A549 (cell line): Measurements from ENCODE around the gene SHROOM4. TPM values are rescaled to one million over a fixed set of nuclear protein-coding genes. Genes with fewer than 3 reads are reported as not detected.

Experiments used
- ATAC-seq, 2 experiments: fragments of 200-7000 bp in 1 of 2; fragments of >200 bp in 1 of 2; cut with Nextera tagmentation in 1 of 2; cut with Tn5 transposase in 1 of 2; 3 replicates each; pipeline versions ENCODE4 v1.8.0 to v1.9.1; 2018 to 2020; ENCODE audit warnings: mild to moderate bottlenecking in 1 of 2, moderate library complexity in 1 of 2
- CTCF ChIA-PET: fragments of 300-600 bp; sonication (Branson Sonifier 250); formaldehyde crosslinking; extraction: SDS; loops from one replicate; lab custom pipeline; 2021; ENCODE audit warnings: antibody characterized with exemption, inconsistent platforms; lab: Yijun Ruan, JAX
- POLR2A ChIA-PET: fragments of 350-600 bp; formaldehyde crosslinking; extraction: SDS; loops from one replicate; lab custom pipeline; 2021; ENCODE audit warnings: antibody characterized with exemption, inconsistent platforms; lab: Yijun Ruan, JAX
- DNase-seq, 2 experiments: peaks; one replicate each; pipeline versions ENCODE4 v3.0.0 to v3.0.0-alpha.2; 2011 to 2016; ENCODE audit warnings: low read depth in 1 of 2, low spot score in 1 of 2
- FAIRE-seq: peaks from 2 replicates; lab custom pipeline; 2011; peaks lifted over from hg19 to GRCh38; lab: Jason Lieb, UNC
- H3K27ac ChIP-seq, 2 experiments: fragments of >200 bp; sonication (Bioruptor Twin); formaldehyde crosslinking; 3 replicates each; pipeline ENCODE4 v1.5.1; 2016 to 2017
- H3K4me1 ChIP-seq: fragments of >200 bp; sonication (Bioruptor Twin); formaldehyde crosslinking; 3 replicates; pipeline ENCODE4 v1.6.1; 2016
- H3K4me2 ChIP-seq: fragments of >200 bp; sonication (Bioruptor Twin); formaldehyde crosslinking; 3 replicates; pipeline ENCODE4 v1.6.1; 2016
- H3K4me3 ChIP-seq: fragments of >200 bp; sonication (Bioruptor Twin); formaldehyde crosslinking; 3 replicates; pipeline ENCODE4 v1.5.1; 2016
- H3K9me3 ChIP-seq: fragments of >200 bp; sonication (Bioruptor Twin); formaldehyde crosslinking; 3 replicates; pipeline ENCODE4 v1.6.1; 2016
- CBX2 ChIP-seq: fragments of 200-600 bp; sonication (generic); IDR thresholded peaks from 2 replicates; pipeline ENCODE4 v1.6.1; 2016; ENCODE audit warnings: low read depth, mild to moderate bottlenecking, borderline replicate concordance
- CBX8 ChIP-seq: fragments of 200-600 bp; sonication (generic); IDR thresholded peaks from 2 replicates; pipeline ENCODE4 v1.6.1; 2016
- CHD4 ChIP-seq: fragments of 200-600 bp; sonication (generic); IDR thresholded peaks from 2 replicates; pipeline ENCODE4 v1.6.1; 2016; ENCODE audit warnings: antibody characterized with exemption, mild to moderate bottlenecking, borderline replicate concordance
- EHF ChIP-seq: fragments of 250-450 bp; sonication (Bioruptor Pico); IDR thresholded peaks from 2 replicates; pipeline ENCODE4 v1.5.0; 2020; ENCODE audit warnings: mild to moderate bottlenecking
- EHMT2 ChIP-seq: fragments of 200-600 bp; sonication (generic); IDR thresholded peaks from 2 replicates; pipeline ENCODE4 v1.6.1; 2016; ENCODE audit warnings: antibody characterized with exemption, low read depth, mild to moderate bottlenecking, moderate library complexity
- FOSB ChIP-seq: fragments of 250-450 bp; sonication (Bioruptor Pico); IDR thresholded peaks from 2 replicates; pipeline ENCODE4 v1.5.0; 2020; ENCODE audit warnings: mild to moderate bottlenecking, moderate library complexity
- FOXS1 ChIP-seq: fragments of 250-450 bp; sonication (Bioruptor Pico); IDR thresholded peaks from 2 replicates; pipeline ENCODE4 v1.5.0; 2020; ENCODE audit warnings: mild to moderate bottlenecking, moderate library complexity
- GATA3 ChIP-seq: IDR thresholded peaks from 2 replicates; pipeline ENCODE4 v1.6.1; 2012; ENCODE audit warnings: borderline replicate concordance
- HOXB5 ChIP-seq: fragments of 250-450 bp; sonication (Bioruptor Pico); IDR thresholded peaks from 2 replicates; pipeline ENCODE4 v1.5.0; 2020; ENCODE audit warnings: mild to moderate bottlenecking, moderate library complexity
- JUN ChIP-seq, 2 experiments: fragments of >200 bp; sonication (Bioruptor Twin); formaldehyde crosslinking; IDR thresholded peaks; 2 replicates in 1 of 2; 3 replicates in 1 of 2; pipeline ENCODE4 v1.6.1; 2016 to 2017
- KDM1A ChIP-seq: fragments of 200-600 bp; sonication (generic); IDR thresholded peaks from 2 replicates; pipeline ENCODE4 v1.6.1; 2016; ENCODE audit warnings: low read depth, mild to moderate bottlenecking
- MYC ChIP-seq: IDR thresholded peaks from 2 replicates; pipeline ENCODE4 v1.6.1; 2012; ENCODE audit warnings: mild to moderate bottlenecking, inconsistent platforms, low read length, improper control_type of control experiment, borderline replicate concordance
- NFE2L2 ChIP-seq: fragments of 150-350 bp; conservative IDR thresholded peaks from 2 replicates; pipeline ENCODE4 v1.6.1; 2014; ENCODE audit warnings: low read length
- NR3C1 ChIP-seq: fragments of >200 bp; sonication (Bioruptor Twin); formaldehyde crosslinking; IDR thresholded peaks from 3 replicates; pipeline ENCODE4 v1.6.1; 2017
- PHF8 ChIP-seq: fragments of 200-600 bp; sonication (generic); IDR thresholded peaks from 2 replicates; pipeline ENCODE4 v1.6.1; 2016; ENCODE audit warnings: low read depth, mild to moderate bottlenecking, antibody characterized with exemption, moderate library complexity, borderline replicate concordance
- POLR2AphosphoS2 ChIP-seq: conservative IDR thresholded peaks from 2 replicates; pipeline ENCODE4 v1.6.1; 2012; ENCODE audit warnings: low read length, improper control_type of control experiment, inconsistent platforms
- RAD21 ChIP-seq, 2 experiments: fragments of >200 bp in 1 of 2; sonication (Bioruptor Twin) in 1 of 2; formaldehyde crosslinking in 1 of 2; IDR thresholded peaks in 1 of 2; conservative IDR thresholded peaks in 1 of 2; 2 replicates in 1 of 2; 3 replicates in 1 of 2; pipeline ENCODE4 v1.6.1; 2012 to 2018; ENCODE audit warnings: inconsistent platforms in 1 of 2
- RFX5 ChIP-seq: fragments of 450-650 bp; IDR thresholded peaks from 2 replicates; pipeline ENCODE4 v1.7.1; 2014; ENCODE audit warnings: antibody characterized with exemption, mild to moderate bottlenecking, moderate library complexity
- SMC3 ChIP-seq: fragments of >200 bp; sonication (Bioruptor Twin); formaldehyde crosslinking; IDR thresholded peaks from 3 replicates; pipeline ENCODE4 v1.6.1; 2018; ENCODE audit warnings: inconsistent platforms
- TFCP2L1 ChIP-seq: fragments of 250-450 bp; sonication (Bioruptor Pico); IDR thresholded peaks from 2 replicates; pipeline ENCODE4 v1.5.0; 2021; ENCODE audit warnings: mild to moderate bottlenecking
- ZFP36 ChIP-seq: fragments of 450-650 bp; IDR thresholded peaks from 2 replicates; pipeline ENCODE4 v1.6.1; 2014; ENCODE audit warnings: borderline replicate concordance; ENCODE audit not compliant: partially characterized antibody
- ZNF302 ChIP-seq: fragments of 250-450 bp; sonication (Bioruptor Pico); IDR thresholded peaks from 2 replicates; pipeline ENCODE4 v1.9.0; 2021; ENCODE audit warnings: inconsistent platforms, mild to moderate bottlenecking, moderate library complexity
- ZSCAN20 ChIP-seq: fragments of 250-450 bp; sonication (Bioruptor Pico); IDR thresholded peaks from 2 replicates; pipeline ENCODE4 v1.8.0; 2022; ENCODE audit warnings: mild to moderate bottlenecking, moderate library complexity
- WGBS: methylation state at CpG from one replicate; pipeline ENCODE4 v1.1.6; 2017; ENCODE audit errors: missing lambda C conversion rate; 5-methylcytosine and 5-hydroxymethylcytosine counted together
- polyA plus RNA-seq, 4 experiments: library from polyadenylated mRNA; depleted of rRNA in 3 of 4; stranded (reverse); fragments of >200 nt; fragmentation: RNase III in 1 of 4; extraction: RNeasy Plus Mini Kit Qiagen cat#74134 plus additional on column Dnase treatment in 1 of 4; gene quantifications; 2 replicates in 3 of 4; 3 replicates in 1 of 4; pipeline ENCODE4 v1.2.3, GENCODE V29; 2011 to 2017
- TF ChIP-seq, protein P1 (sequence below): fragments of >200 bp; sonication (Bioruptor Twin); formaldehyde crosslinking; IDR thresholded peaks from 3 replicates; pipeline ENCODE4 v1.6.1; 2016
- TF ChIP-seq, protein P2 (sequence below): IDR thresholded peaks from 2 replicates; pipeline ENCODE4 v1.6.1; 2012
- TF ChIP-seq, protein P3 (sequence below): IDR thresholded peaks from 2 replicates; pipeline ENCODE4 v1.6.1; 2012
- TF ChIP-seq, protein P4 (sequence below): IDR thresholded peaks from 2 replicates; pipeline ENCODE4 v1.6.1; 2012; ENCODE audit warnings: low read depth, borderline replicate concordance

Gene SHROOM4
- polyA plus RNA-seq, 2 of the 4 experiments (the other 2 are of a cell fraction): not detected

DNA sequence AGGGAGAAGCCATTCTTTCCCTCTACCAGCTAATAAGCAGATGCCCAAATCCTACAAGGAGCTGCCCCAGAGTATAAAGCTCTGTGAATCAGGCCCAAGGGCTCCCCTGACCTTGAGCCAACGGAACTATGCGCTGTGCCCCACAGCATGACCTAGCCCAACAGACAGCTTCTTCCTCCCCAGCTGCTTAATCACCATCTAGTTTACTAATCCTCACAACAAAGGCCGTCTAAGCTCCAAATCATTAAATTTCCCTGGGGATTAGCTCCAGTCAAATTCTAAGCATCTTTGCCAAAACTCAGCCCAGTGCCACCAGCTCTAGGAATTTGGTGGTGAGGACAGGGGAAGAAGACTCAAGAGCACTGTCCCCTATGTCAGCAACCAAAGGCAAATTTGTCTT is 113.1 kb downstream of the SHROOM4 start:
- ATAC-seq: no peak
- Histone ChIP-seq H3K4me3 (no peak overlapping the region), H3K4me2 (no peak overlapping the region)
- no peak for TF ChIP-seq EHF (CRISPR knock-in tag)
- no peak for TF ChIP-seq FOSB
- no peak for TF ChIP-seq PHF8
- TF ChIP-seq GATA3: no peak
- TF ChIP-seq NFE2L2: no peak
- TF ChIP-seq RAD21 (conservative IDR thresholded peaks at IDR 0.05 in 1 of 2, IDR thresholded peaks at IDR 0.05 in 1 of 2): no peak
- TF ChIP-seq ZSCAN20 (CRISPR knock-in tag): no peak
- TF ChIP-seq EHMT2: no peak
- TF ChIP-seq, all 56 proteins: peak for 0
- no peaks in the 10 kb centered on the region for H3K9me3 ChIP-seq
- FAIRE-seq (no peak), DNase-seq (no peak)
- 44% methylated on average over 3 of the region's 3 CpGs for WGBS
- H3K27ac ChIP-seq: no peak overlapping the region
- H3K4me1 ChIP-seq: no peaks in the 10 kb centered on the region
- ChIA-PET POLR2A (no interaction called here), CTCF (no interaction called here)

DNA sequence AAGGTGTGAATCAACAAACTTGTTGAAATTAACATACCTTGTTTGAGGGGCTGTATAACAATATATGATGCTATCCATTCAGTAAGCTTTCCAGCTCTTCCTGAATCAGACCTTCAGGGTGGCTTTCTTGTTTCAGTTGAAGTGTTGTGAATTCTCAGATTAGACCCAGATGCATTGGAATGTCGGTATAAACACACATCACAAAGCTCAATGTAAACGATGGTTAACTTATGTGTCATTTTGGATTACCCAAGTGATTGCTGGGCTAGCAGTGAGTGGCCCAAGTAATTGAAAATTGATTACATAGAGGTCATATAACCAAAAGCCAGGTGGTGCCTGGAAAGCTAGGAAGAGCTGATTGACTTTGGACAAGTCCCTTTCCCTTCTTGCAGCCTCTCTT is 115.0 kb downstream of the SHROOM4 start:
- H3K4me2 ChIP-seq: no peak overlapping the region
- H3K4me3 ChIP-seq: no peak overlapping the region
- POLR2A ChIA-PET: no interaction called here
- FAIRE-seq (no peak), ATAC-seq (no peak), DNase-seq (no peak)
- H3K27ac ChIP-seq: no peak overlapping the region
- no peaks in the 10 kb centered on the region for H3K9me3 ChIP-seq
- 0% methylated on average over 2 of the region's 2 CpGs for WGBS
- CTCF ChIA-PET: interaction anchor here (1.9 kb wide), 1 partner anchor 25 kb away, joined by 3 read pairs; no protein-coding TSS in a partner anchor
- TF ChIP-seq MYC: no peak
- no peak for TF ChIP-seq TFCP2L1 (CRISPR knock-in tag)
- TF ChIP-seq CHD4: no peak
- no peak for TF ChIP-seq ZFP36
- TF ChIP-seq RFX5: no peak
- TF ChIP-seq ZSCAN20 (CRISPR knock-in tag): no peak
- TF ChIP-seq KDM1A: no peak
- no peak for TF ChIP-seq HOXB5
- no peak for TF ChIP-seq JUN (IDR thresholded peaks at IDR 0.05)
- TF ChIP-seq, protein P1, sequence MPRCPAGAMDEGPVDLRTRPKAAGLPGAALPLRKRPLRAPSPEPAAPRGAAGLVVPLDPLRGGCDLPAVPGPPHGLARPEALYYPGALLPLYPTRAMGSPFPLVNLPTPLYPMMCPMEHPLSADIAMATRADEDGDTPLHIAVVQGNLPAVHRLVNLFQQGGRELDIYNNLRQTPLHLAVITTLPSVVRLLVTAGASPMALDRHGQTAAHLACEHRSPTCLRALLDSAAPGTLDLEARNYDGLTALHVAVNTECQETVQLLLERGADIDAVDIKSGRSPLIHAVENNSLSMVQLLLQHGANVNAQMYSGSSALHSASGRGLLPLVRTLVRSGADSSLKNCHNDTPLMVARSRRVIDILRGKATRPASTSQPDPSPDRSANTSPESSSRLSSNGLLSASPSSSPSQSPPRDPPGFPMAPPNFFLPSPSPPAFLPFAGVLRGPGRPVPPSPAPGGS: no peak
- TF ChIP-seq, protein P2, sequence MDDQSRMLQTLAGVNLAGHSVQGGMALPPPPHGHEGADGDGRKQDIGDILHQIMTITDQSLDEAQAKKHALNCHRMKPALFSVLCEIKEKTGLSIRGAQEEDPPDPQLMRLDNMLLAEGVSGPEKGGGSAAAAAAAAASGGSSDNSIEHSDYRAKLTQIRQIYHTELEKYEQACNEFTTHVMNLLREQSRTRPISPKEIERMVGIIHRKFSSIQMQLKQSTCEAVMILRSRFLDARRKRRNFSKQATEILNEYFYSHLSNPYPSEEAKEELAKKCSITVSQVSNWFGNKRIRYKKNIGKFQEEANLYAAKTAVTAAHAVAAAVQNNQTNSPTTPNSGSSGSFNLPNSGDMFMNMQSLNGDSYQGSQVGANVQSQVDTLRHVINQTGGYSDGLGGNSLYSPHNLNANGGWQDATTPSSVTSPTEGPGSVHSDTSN: no peak
- TF ChIP-seq CBX8: no peak
- no peak for TF ChIP-seq CBX2
- TF ChIP-seq FOXS1: no peak
- TF ChIP-seq POLR2AphosphoS2: no peak
- H3K4me1 ChIP-seq: no peaks in the 10 kb centered on the region

DNA sequence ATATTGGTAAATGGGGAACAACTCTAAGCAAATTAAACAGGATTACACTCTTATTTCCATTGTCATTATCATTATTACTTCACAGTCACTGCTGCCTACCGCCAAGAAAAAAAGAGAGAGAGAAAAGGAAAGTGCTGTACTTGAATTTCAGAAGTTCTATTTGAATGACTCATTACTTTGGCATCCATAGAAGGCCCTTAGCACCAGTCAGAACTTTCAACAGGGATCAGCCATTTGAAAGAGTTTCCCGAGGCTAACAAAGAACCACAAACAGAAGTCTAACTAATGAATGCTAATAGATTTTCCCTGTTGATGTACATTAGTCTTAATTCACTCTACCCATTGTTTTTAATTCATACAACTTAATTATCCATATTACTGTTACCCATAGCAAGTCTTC is 116.3 kb downstream of the SHROOM4 start:
- no peak for TF ChIP-seq NR3C1
- TF ChIP-seq TFCP2L1 (CRISPR knock-in tag): no peak
- TF ChIP-seq CHD4: no peak
- TF ChIP-seq, protein P3, sequence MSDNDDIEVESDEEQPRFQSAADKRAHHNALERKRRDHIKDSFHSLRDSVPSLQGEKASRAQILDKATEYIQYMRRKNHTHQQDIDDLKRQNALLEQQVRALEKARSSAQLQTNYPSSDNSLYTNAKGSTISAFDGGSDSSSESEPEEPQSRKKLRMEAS: no peak
- no peak for TF ChIP-seq SMC3
- no peak for TF ChIP-seq RAD21 (conservative IDR thresholded peaks at IDR 0.05 in 1 of 2, IDR thresholded peaks at IDR 0.05 in 1 of 2)
- TF ChIP-seq, protein P4, sequence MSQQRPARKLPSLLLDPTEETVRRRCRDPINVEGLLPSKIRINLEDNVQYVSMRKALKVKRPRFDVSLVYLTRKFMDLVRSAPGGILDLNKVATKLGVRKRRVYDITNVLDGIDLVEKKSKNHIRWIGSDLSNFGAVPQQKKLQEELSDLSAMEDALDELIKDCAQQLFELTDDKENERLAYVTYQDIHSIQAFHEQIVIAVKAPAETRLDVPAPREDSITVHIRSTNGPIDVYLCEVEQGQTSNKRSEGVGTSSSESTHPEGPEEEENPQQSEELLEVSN: no peak
- TF ChIP-seq ZNF302: no peak
- TF ChIP-seq, all 56 proteins: peak for 0
- 3% methylated on average over 2 of the region's 2 CpGs for WGBS
- CTCF ChIA-PET: no interaction called here
- Histone ChIP-seq H3K4me2 (no peak overlapping the region), H3K4me3 (no peak overlapping the region), H3K9me3 (no peaks in the 10 kb centered on the region), H3K4me1 (no peaks in the 10 kb centered on the region), H3K27ac (no peak overlapping the region)
- DNase-seq (no peak), ATAC-seq (no peak), FAIRE-seq (no peak)
- POLR2A ChIA-PET: no interaction called here
